Endometrium (tissue), 2 donors: ENCODE data around the gene DIABLO.
"Not testable (repeated sequence)": the region's sequence is repeated elsewhere in the genome, so short reads cannot be mapped to it uniquely, and the experiment has no call there.

Experiments used
- FAIRE-seq: peaks from 2 replicates; lab custom pipeline; 2012; peaks lifted over from hg19 to GRCh38; lab: Jason Lieb, UNC
- donor health status: control.
- donor health status: control.

DIABLO gene

DNA sequence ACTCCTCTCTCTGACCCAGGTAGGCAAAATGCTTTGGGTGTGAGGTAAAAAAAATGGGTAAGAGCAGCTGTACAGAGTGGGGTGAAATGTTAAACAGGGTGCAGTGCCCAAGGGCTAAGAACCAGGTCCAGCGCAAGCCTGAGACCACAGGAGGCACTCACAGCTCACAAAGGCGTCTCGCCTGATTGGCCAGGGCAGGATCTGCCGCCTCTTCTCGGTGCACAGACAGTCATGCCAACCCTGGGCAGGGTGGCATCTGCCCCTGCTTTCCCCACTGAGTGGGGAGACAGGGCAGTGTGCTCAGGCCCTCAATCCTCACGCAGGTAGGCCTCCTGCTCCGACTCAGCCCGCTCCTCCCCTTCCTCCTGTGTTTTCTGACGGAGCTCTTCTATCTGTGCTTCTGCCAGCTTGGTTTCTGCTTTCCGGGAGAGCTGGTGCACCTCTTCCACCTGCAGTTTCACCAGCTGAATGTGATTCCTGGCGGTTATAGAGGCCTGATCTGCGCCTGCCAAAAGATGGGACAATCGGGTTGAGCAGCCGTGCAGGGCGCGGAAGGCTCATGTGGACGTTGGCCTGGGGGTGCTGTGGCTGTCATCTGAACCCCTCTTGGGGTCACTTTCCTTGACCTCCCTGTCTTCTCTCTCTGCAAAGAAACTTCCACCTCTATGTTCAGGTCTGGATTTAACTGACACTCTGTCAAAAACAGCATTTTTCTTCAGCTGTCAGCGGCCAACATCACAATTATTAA lies 17.6 kb downstream of the DIABLO start:
- FAIRE-seq: no peak

DNA sequence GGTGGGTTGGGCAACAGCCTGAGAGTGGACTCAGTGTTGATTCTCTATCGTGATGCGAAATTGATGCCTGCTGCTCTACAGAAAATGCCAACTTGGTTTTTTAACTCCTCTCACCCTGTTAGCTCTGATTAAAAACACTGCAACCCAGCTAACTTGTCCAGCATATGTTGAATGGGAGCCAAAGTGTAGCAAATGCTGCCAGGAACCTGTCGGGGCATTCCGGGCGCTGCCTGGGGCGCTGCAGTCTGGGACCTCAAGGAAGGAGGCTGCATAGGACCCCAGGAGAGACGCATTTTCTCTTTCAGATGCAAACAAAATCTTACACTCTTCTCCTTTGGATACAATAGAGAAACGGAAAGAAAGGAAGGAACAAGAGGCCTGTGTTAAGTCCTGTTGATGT lies 18.5 kb downstream of the DIABLO start:
- no peak for FAIRE-seq

DNA sequence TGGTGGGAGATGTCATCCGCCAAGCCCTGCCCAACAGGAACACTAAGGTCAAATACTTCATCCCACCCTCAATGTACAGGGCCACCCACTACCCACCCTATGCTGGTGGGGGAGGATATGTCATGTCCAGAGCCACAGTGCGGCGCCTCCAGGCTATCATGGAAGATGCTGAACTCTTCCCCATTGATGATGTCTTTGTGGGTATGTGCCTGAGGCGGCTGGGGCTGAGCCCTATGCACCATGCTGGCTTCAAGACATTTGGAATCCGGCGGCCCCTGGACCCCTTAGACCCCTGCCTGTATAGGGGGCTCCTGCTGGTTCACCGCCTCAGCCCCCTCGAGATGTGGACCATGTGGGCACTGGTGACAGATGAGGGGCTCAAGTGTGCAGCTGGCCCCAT lies 18.9 kb downstream of the DIABLO start:
- no peak for FAIRE-seq

DNA sequence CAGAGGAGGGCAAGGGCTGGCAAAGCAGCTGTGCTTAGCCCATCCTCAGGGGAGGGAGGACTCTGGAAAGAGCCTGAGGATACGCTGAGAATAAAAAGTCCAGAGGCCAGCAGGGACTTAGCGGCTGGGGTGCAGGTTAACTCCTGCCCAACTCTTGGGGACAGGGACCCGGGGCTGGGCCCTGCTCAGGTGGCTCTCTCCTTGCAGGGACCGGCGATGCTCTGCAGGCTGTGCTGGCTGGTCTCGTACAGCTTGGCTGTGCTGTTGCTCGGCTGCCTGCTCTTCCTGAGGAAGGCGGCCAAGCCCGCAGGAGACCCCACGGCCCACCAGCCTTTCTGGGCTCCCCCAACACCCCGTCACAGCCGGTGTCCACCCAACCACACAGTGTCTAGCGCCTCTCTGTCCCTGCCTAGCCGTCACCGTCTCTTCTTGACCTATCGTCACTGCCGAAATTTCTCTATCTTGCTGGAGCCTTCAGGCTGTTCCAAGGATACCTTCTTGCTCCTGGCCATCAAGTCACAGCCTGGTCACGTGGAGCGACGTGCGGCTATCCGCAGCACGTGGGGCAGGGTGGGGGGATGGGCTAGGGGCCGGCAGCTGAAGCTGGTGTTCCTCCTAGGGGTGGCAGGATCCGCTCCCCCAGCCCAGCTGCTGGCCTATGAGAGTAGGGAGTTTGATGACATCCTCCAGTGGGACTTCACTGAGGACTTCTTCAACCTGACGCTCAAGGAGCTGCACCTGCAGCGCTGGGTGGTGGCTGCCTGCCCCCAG lies 19.6 kb downstream of the DIABLO start:
- no peak for FAIRE-seq

DNA sequence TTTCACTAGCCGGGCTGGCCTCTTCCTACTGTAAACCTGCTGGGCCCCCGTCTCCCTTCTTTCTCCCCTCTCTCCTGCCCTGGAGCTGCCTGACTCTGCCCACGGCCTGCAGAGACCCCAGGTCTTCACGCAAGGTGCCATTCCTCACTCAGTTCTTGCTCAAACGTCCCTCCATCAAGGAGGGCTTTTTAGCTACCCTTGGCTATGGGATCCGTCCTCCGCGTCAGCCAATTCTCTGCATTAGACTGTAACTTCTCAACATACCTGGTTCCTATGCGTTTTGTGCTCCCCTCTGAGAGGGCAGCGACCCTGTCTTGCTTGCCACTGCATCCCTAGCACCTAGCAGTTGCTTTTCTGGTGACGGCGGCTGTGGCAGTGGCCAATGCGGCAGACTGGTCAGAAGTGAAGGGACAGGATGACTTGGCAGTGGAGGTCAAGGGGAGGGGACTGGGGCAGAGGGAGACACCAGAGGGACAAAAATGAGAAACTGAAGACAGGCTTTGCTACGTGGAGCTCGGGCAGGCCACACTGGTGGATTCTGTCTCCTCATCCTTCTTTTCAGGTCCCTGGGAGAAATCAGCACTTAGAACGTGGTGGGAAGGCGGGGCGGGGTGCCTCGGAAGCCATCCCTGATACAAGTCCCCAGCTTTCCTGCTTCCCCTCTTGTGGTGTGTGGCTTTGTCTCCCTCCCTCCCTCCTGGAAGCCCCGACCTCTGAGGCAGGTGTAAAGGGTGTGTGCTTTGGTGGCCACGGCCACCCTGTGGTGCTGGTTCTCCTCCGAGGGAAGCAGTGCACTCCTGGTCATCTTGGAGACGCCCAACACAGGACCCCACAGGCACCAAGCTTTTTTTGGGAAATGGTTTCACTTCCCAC lies 20.6 kb downstream of the DIABLO start:
- no peak for FAIRE-seq

DNA sequence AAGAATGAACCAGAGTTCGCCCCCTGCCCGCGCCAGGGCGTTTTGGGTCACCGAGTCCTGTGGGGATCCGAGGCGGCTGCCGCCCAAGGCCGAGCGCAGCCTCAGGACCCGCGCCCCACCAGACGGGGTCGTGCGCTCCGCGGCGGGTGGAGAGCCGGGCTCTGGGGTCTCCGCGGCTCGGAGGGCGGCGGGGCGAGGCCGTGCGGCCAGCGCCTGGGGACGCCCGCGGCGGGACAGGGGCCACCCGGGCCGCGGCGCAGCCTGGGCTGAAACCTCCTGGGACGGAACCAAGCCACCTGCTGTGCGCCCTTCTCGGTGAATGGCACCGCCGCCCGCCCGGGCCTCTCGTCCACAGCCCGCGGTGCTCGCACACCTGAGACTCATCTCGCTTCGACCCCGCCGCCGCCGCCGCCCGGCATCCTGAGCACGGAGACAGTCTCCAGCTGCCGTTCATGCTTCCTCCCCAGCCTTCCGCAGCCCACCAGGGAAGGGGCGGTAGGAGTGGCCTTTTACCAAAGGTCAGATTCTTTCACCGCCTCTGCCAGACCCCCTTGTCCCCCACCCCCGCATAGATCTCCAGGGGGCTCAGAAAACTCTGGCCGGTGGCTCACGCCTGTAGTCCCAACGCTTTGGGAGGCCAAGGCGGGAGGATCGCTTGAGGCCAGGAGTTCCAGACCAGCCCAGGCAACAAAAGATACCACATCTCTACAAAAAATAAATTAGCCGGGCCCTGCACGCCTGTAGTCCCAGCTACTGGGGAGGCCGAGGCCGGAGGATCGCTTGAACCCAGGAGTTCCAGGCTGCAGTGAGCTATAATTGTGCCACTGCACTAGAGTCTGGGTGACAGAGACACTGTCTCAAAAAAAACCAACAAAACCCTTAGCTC lies 21.4 kb downstream of the DIABLO start:
- FAIRE-seq: no peak

DNA sequence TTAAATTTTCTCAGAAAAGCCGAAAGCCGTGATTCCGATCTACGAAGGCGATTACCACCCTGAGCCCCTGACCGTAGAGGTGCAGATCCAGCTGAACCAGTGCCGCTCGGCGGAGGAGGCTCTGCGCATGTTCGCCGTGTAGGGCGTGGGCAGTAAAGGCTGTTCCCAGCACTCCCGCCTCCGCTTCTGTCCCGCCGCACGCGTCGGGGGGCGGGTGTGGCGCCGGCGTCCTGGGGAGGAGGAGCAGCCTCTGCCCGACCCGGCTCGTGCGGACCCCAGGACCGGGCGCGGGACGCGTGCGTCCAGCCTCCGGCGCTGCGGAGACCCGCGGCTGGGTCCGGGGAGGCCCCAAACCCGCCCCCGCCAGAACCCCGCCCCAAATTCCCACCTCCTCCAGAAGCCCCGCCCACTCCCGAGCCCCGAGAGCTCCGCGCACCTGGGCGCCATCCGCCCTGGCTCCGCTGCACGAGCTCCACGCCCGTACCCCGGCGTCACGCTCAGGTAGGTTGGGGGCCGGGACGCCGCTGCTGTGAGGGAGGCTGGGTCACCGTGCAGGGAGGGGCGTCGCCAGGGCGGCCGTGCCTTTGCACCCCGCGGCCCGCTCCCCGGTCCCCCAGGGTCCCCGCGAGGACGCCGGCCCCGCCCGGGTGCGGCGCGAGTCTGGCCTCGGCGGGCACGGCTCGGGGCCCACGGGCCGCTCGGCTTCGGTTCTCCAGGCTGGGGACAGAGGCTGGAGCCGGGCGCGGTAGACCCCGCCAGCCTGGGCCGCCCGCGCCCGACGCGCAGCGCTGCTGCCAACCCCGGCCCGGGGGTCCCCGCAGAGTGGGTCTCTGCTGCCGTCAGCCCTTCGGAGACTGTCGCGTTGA lies 22.3 kb downstream of the DIABLO start, which contains the start of gene B3GNT4:
B3GNT4 (plus strand) TSS at position 409 of the 866 bp plus-strand sequence. CDS start 910 bp downstream, outside the sequence.
- no peak for FAIRE-seq

DNA sequence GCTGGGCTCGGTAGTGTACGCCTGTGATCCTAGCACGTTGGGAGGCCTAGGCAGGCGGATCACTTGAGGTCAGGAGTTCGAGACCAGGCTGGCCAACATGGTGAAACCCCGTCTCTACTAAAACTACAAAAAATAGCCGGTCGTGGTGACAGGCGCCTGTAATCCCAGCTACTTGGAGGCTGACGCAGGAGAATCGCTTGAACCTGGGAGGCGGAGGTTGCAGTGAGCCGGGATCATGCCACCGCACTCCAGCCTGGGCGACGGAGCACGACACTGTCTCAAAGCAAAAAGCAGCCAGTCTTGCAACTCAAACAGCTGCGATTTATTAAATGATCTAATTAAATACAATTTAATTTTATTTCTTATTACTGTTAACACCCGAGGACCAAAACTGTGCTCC lies 23.0 kb downstream of the DIABLO start:
- FAIRE-seq: not testable (repeated sequence)

DNA sequence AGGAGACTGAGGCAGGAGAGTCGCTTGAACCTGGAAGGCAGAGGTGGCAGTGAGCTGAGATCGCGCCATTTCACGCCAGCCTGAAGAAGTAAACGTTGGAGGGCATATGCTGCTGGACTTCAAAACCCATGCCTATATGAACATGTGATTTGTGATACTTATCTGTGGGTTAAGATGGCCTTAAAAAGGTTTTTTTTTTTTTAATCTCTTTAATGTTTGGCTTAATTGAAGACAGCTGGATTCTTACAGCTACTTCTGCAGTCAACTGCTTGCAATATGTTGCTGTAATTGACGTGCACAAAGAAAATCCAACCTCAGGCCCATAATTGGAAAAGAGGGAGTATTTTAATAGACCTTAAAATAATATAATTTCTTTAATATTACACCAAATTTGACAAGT lies 23.8 kb downstream of the DIABLO start:
- FAIRE-seq: no peak

DNA sequence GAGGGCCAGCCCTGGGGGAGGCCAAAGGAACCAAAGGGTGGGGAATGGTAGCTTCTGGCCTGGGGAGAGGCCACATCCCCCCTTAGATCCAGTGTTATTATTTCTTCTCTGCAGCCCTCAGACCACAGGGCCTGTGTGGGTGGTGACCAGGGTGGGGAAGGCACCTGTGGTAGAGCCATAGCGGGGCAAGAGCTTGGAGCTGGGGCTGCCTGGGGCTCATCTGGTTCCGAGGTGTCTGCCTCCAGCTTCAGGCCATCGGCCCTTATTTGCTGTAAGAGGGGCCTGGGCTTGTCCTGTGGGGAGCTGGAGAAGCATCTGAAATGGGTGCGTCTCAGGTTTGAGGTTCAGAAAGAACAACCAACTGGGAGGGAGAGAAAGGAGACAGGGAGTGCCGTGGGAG lies 24.5 kb downstream of the DIABLO start:
- FAIRE-seq: no peak

DNA sequence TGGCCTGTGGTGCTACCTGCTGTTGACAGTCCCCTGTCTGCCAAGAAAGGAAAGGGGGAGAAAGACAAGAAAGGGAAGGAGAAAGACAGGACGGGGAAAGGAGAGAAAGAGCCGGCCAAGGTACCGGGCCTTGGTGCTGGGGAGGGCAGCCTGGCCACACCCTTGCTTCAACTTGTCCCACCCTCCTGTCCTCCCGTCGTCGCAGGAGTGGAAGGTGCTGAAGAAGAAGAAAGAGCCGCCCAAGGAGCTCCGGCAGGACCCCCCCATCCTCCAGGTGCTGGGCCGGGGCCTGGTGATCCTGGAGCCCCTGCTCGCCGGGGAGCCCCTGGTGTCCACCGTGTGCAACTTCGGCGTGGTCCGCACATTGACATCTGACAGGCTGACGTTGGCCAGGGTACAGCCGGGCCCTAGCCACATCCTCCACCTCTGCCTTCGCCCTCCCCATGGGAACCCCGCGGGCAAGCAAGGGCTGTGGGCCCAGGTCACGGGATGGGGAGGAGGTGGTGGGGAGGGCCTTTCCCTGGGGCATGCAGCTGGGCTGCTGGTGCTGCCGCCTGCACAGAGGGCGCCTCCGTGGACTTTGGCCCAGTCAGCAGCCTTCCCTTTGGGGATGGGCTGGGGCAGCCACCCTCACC lies 25.2 kb downstream of the DIABLO start:
- no peak for FAIRE-seq

DNA sequence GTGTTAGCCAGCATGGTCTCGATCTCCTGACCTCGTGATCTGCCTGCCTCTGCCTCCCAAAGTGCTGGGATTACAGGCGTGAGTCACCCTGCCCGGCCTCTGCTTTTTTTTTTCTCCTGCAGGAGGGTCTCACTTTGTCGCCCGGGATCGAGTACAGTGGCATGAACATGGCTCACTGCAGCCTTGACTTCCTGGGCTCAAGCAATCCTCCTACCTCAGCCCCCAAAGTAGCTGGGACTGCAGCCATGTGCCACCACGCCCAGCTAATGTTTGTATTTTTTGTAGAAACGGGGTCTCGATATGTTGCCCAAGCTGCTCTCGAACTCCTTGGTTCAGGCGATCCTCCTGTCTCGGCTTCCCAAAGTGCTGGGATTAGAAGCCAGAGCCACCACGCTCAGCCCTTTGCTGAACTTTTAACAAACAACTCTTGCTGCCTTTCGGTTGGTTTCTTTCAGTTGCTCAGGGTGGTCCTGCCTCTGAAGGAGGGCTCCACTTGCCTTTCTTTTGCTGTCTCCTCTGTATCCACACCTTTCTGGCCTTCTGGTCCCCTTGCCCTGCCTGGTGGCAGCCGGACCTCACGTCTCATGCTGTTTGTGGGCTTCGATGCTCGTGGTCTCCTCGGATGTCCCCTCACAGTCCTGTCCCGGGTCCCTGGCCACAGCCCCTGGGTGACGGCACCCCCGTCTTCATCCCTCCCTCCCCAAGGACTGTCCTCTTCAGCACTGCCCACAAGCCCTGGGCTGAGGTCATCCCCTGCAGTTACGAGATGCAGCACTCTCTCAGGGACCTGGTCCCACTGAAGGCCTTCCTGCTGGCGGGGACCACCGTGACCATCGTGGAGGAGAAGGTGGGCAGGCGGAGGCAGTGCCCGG lies 26.1 kb downstream of the DIABLO start:
- FAIRE-seq: no peak

DNA sequence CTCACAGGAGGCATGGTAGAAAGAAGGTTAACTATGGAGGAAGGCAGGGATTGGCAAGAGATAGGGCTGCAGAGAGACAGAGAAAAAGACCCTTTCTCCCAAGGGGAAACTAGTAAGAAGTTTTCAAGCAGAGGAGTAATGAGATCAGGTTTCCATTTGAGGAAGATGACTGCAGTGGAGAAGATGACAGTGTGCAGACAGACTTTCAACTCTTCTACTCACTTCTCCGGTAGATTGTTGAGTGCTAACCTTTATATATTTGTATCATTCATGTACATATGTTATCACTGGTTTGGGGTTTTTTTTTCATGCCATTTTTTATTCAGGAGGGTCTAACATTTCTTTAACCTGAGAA lies 28.3 kb downstream of the DIABLO start:
- no peak for FAIRE-seq

DNA sequence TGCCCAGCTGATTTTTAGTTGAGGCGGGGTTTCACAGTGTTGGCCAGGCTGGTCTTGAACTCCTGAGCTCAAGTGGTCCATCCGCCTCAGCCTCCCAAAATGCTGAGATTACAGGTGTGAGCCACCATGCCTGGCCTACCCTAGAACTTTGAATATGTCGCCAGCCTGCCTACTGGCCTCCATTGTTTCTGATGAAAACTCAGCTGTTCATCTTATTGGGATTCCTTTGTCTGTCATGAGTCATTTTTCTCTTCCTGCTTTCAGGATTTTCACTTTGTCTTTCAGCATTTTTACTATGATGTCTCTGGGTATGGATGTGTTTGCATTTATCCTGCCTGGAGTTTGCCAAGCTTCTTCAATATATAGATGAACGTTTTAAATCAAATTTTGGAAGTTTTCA lies 30.4 kb downstream of the DIABLO start:
- FAIRE-seq: no peak

DNA sequence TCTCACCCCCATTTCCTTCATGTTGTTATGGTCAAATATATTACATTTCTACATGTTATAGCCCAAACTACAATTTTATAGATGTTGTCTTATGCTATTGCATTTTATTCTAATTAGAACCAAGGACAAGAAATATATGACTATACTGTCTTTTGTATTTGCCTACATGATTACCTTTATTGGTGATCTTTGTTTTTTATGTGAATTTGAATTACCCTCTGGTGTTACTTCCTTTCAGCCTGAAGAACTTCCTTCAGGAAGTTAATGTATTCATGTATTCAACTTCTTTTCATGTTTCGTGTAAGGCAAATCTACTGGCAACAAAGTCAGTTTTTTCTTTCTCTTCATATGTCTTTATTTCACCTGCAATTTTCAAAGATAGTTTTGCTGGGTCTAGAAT lies 31.0 kb downstream of the DIABLO start:
- FAIRE-seq: no peak

DNA sequence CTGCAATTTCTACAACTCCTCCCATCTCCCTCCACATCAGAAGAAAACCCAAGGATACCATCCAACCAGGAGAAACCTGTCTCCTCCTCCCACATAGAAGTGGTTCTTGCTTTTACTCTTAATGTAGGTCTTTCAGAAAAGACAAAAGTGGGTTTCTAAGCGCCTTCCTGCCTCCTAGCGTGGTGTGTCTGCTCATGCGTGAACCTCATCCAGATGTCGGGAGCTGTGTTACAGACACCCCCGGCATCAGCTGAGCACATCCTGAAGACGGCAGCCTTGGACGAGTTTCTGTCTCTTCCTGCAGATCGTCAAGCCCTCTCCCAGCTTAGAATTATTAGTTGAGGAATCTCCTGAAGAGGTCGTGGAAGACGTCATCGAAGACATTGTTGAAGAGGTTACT lies 33.4 kb downstream of the DIABLO start:
- no peak for FAIRE-seq

DNA sequence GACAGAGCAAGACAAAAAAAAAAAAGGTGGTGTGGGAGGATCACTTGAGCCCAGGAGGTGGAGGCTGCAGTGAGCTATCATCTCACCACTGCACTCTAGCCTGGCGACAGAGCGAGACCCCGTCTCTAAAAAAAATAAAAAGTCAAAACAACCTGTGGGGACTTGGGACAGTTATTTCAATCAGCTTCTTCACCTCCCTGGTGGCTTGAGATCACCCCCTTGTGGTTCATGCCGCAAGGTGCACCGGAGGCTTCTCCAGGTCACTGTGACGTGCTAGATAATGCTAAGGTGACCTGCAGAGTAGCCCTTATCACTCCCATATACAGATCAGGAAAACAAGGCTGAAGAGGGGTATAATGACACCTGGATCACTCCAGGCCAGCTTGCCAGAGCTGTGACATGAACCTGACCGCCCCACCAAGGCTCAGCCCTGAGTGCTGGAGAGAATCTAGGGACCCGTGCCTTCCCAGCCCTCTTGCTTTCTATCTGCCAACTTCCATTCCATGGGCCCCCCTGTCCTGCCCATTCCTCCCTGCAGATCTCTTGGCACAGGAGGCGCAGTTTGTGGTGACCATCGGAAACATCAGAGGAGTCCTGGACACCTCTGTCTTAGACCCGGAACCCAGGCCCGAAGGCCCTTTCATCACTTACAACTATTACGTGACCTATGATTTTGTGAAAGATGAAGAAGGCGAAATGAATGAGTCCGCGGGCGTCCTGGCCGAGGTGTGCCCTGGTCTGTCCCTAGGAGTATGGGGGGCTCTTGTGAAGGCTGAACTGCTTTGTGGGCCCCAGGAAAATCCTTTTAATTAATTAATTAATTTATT lies 34.8 kb downstream of the DIABLO start:
- FAIRE-seq: no peak
